ENCODE data around the gene TGFA.

Gene TGFA

DNA sequence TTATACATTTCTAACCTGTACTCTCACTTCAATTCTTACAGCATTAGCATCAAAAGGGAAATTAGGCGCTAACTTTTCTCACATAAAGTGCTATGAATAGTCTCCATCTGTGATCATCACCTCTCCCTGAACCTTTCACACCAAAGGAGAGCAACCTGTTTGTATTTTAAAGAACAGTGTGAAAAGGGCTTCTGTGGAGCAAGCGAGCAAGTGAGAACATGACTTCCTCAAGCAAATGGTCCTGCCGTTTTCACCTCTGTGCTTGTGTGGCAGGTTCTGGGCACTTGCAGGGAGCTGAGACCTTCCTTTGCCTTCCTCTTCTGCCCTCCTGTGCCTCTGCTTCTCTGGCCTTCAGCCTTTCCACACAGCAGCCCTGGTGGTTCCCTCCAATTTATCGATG, 51.9 kb downstream of the TGFA start:
- ChIA-PET POLR2A (no interaction called here), CTCF (interaction anchor here (1.2 to 1.6 kb wide), 2 partner anchors 8 to 36 kb away, joined by 3 to 4 read pairs; no protein-coding TSS in a partner anchor)
- no peak for DNase-seq (ENCODE audit: extremely low spot score)
- TF ChIP-seq, protein P1, sequence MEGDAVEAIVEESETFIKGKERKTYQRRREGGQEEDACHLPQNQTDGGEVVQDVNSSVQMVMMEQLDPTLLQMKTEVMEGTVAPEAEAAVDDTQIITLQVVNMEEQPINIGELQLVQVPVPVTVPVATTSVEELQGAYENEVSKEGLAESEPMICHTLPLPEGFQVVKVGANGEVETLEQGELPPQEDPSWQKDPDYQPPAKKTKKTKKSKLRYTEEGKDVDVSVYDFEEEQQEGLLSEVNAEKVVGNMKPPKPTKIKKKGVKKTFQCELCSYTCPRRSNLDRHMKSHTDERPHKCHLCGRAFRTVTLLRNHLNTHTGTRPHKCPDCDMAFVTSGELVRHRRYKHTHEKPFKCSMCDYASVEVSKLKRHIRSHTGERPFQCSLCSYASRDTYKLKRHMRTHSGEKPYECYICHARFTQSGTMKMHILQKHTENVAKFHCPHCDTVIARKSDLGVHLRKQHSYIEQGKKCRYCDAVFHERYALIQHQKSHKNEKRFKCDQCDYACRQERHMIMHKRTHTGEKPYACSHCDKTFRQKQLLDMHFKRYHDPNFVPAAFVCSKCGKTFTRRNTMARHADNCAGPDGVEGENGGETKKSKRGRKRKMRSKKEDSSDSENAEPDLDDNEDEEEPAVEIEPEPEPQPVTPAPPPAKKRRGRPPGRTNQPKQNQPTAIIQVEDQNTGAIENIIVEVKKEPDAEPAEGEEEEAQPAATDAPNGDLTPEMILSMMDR (IDR thresholded peaks at IDR 0.05; ENCODE audit: control extremely low read depth, extremely low read depth, low read depth, missing control alignments), result no peak

DNA sequence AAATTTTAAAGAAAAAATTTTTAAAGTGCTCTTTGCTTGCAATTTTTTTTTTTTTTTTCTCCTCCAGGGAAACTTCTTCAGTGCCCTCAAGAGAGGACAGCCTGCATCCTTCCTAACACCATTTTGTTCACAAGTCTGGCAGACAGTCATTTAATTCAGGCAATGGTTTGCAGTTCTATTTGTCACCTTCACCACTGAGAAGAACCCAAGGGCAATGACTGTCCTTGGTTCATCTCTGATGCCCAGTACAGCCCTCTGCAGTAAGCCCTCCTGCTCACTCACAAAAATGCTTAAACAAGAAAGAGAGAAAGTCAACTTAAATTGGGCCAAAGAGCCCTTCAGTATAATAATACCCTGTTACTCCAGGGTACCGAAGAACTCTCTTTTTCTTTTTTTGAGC, 52.4 kb downstream of the TGFA start:
- no peak for DNase-seq (ENCODE audit: extremely low spot score)
- ChIA-PET CTCF (no interaction called here), POLR2A (no interaction called here)
- TF ChIP-seq, protein P1 (IDR thresholded peaks at IDR 0.05; ENCODE audit: control extremely low read depth, extremely low read depth, low read depth, missing control alignments), result no peak

DNA sequence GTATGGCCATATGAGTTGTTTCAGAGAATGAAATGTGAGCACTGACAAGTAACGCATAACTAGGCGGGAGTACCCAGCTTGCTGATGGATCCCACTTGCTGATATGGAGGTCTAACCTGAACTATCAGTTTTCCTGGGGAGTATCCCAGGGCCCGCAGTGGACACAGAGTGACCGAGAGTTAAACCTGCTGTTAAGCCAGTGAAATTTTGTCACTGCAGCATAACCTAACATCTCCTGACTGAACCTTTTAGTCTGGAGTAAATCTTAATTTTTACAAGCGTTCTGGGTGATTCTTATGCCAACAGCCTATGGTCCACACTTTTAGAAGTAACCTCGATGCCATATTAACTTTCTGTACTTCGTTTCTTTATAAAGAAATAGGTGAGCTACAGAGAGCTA, 54.4 kb downstream of the TGFA start:
- TF ChIP-seq, protein P1 (IDR thresholded peaks at IDR 0.05; ENCODE audit: control extremely low read depth, extremely low read depth, low read depth, missing control alignments), result no peak
- CTCF ChIA-PET, result interaction anchor here (1.3 kb wide), 1 partner anchor 8 kb away, joined by 3 read pairs; no protein-coding TSS in a partner anchor
- POLR2A ChIA-PET, result no interaction called here
- no peak for DNase-seq (ENCODE audit: extremely low spot score)

DNA sequence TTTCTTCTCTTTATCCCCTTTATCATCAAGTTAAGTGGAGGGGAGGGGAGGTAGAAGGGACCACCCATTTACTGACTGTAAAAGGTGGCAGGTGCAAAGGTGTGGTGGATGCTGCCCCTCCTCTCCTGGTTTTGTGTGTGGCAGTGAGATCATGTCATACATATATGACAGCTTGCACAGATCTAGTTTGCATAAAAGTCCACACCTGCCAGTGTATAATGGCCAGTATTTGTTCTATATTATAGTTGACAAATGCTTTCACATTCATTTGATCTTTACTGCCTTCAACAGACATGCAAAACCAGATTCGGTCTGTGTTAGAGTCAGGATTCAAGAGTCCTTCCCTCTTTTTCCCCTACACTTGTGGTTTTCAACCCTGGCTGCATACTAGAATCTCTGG, 55.1 kb downstream of the TGFA start:
- CTCF ChIA-PET, result interaction anchor here (1.3 kb wide), 1 partner anchor 7 kb away, joined by 3 read pairs; no protein-coding TSS in a partner anchor
- TF ChIP-seq, protein P1 (IDR thresholded peaks at IDR 0.05; ENCODE audit: control extremely low read depth, extremely low read depth, low read depth, missing control alignments), result no peak
- POLR2A ChIA-PET, result no interaction called here
- no peak for DNase-seq (ENCODE audit: extremely low spot score)

DNA sequence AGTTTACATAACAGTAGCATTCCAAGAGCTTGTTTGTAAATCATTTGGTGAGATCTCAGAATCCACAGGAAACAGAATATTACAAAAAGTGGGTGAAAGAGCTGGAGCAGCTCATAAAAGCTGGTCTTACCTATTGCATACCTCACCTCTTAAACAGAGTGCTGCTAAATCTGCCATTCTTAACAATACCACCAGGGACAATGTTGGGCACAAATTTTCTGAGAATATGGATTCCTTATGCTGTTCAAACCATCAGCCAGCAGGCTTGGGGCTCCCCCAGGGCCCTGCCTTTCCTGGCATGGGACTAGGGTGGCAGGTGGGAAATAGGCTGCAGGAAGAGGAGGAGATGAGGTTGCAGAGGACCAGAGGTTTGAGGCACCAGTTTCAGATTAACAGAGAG, 55.6 kb downstream of the TGFA start:
- ChIA-PET POLR2A (no interaction called here), CTCF (no interaction called here)
- TF ChIP-seq, protein P1 (IDR thresholded peaks at IDR 0.05; ENCODE audit: control extremely low read depth, extremely low read depth, low read depth, missing control alignments), result no peak
- no peak for DNase-seq (ENCODE audit: extremely low spot score)

DNA sequence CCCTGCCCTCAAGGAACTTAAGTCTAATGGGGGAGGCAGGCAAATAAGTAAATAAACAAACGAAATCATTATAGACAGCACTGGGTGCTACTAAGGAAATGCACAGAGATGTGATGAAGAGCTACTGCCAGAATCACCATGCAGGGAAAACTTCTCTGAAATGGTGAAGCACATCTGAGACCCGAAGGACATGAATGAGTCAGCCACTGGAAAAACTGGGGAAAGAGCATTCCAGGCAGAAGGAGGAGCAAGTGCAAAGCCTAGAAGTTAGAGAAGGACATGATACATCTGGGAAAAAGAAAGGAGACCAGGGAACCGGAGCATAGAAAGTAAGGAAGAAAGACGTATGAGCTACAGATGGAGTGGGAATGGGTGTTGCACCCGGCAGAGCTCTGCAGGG, 56.8 kb downstream of the TGFA start:
- ChIA-PET CTCF (no interaction called here), POLR2A (no interaction called here)
- no peak for DNase-seq (ENCODE audit: extremely low spot score)
- TF ChIP-seq, protein P1 (IDR thresholded peaks at IDR 0.05; ENCODE audit: control extremely low read depth, extremely low read depth, low read depth, missing control alignments), result no peak
